ENCODE measurements around the gene COL4A3. TPM values are rescaled to one million over a fixed set of nuclear protein-coding genes. Genes with fewer than 3 reads are reported as not detected.

The COL4A3 gene
- total RNA-seq, 2 donors from 2014 or later, result 1.6 to 16.5 TPM

DNA sequence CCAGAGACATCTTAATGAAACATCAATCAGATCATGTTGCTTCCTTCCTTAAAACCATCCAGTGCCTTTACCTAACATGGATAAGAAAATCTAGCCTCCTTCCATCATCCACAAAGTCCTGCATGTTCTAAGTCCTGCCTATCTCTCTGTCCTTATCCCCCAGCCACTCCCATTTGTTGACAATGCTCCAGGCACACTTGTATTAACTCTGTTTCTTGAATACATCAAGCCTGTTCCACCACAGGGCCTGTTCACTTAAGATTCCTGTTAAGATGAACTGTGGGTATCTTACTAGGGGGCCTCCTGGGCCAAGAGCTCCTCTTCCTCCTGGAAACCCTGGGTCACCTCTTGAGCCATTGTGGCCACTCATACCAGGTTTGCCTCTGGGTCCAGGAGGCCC, 46.1 kb upstream of the COL4A3 start:
- Histone ChIP-seq H3K36me3 (replicated peaks in 1 of 2; ENCODE audit: insufficient read depth in 1 of 2, low read depth in 2 of 2) (peaks cover 0 to 4% of the 10 kb centered on the region in 2 donors), H3K27ac (no peak overlapping the region), H3K4me3 (no peak overlapping the region), H3K4me1 (no peaks in the 10 kb centered on the region), H3K9me3 (no peaks in the 10 kb centered on the region), H3K27me3 (no peaks in the 10 kb centered on the region)
- intact Hi-C loops (cut with DNase I), result loop anchor here (10.0 kb wide), 1 partner anchor 84 kb away; no protein-coding TSS in a partner anchor
- ATAC-seq (no peak), DNase-seq (no peak)
- TF ChIP-seq, protein P1, sequence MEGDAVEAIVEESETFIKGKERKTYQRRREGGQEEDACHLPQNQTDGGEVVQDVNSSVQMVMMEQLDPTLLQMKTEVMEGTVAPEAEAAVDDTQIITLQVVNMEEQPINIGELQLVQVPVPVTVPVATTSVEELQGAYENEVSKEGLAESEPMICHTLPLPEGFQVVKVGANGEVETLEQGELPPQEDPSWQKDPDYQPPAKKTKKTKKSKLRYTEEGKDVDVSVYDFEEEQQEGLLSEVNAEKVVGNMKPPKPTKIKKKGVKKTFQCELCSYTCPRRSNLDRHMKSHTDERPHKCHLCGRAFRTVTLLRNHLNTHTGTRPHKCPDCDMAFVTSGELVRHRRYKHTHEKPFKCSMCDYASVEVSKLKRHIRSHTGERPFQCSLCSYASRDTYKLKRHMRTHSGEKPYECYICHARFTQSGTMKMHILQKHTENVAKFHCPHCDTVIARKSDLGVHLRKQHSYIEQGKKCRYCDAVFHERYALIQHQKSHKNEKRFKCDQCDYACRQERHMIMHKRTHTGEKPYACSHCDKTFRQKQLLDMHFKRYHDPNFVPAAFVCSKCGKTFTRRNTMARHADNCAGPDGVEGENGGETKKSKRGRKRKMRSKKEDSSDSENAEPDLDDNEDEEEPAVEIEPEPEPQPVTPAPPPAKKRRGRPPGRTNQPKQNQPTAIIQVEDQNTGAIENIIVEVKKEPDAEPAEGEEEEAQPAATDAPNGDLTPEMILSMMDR (IDR thresholded peaks at IDR 0.05), result no peak
- TF ChIP-seq POLR2A (IDR thresholded peaks at IDR 0.05), result no peak

DNA sequence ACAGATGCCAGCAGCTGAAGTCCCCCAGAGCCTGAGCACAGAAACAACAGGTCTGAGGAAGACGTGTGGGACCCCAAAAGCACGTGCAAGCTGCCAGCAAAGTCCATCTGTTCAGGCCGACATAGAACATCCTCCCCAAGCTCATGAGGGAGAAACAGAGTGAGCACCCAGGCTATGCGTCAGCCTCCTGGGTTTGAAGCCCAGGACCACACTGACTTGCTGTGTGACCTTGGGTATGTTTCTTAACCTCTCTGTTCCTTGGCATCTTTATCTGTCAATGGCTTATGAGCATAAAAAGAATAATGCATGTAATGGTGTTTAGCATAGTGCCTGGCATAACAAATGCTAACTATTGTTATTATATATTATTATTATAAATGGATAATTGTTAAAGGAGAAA, 40.7 kb upstream of the COL4A3 start:
- Histone ChIP-seq H3K4me1 (no peaks in the 10 kb centered on the region), H3K9me3 (no peaks in the 10 kb centered on the region), H3K27me3 (no peaks in the 10 kb centered on the region), H3K36me3 (replicated peaks in 1 of 2; ENCODE audit: insufficient read depth in 1 of 2, low read depth in 2 of 2) (no peaks in the 10 kb centered on the region), H3K4me3 (no peak overlapping the region), H3K27ac (no peak overlapping the region)
- WGBS, 2 donors, result 69 to 87% methylated on average over 4 of the region's 4 CpGs
- ATAC-seq (no peak), DNase-seq (no peak)
- TF ChIP-seq, protein P1 (IDR thresholded peaks at IDR 0.05), result no peak
- no peak for TF ChIP-seq POLR2A (IDR thresholded peaks at IDR 0.05)
- intact Hi-C loops (cut with DNase I), result no loop called here

DNA sequence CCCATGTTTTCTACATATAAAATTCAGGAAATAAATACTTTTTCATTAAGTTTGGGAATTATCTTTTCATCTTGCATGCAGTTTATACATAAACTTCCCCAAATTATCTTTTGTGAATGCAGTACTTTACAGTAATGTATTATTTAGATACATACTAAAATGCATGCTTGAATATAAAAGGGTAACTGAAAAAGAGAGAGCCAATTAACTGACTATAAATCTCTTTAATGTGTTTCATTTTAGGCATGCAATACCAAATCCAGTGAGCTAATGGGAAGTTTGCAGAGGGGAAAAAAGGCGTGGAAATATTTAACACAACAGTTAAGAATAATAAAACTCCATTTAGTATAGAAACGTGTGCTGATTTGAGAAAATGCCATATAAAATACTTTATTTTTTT, 39.6 kb upstream of the COL4A3 start:
- intact Hi-C loops (cut with DNase I), result no loop called here
- DNase-seq, result no peak
- WGBS, 2 donors, result 57 to 64% methylated on average over 2 of the region's 2 CpGs

DNA sequence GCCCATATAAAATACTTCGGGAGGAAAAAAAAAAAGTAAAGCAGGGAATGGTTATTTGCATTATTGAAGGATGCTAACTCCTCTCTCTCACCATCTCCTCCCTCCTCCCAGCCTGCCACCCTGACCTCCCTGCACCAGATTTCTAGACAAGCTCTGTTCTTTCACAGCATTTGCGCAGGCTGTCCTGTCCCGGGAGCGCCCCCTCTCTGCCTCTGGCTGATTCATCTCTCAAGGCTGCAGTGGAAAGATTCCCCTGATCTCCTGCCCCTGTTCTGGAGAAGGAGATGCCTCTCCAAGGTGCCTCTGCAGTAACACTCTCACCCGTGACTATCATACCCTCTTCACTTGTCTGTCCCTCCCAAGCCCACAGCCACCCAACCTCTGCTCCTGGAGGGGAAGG, 38.9 kb upstream of the COL4A3 start:
- intact Hi-C loops (cut with DNase I), result no loop called here
- Histone ChIP-seq H3K4me1 (no peaks in the 10 kb centered on the region), H3K4me3 (no peak overlapping the region), H3K27ac (no peak overlapping the region), H3K27me3 (no peaks in the 10 kb centered on the region), H3K9me3 (no peaks in the 10 kb centered on the region), H3K36me3 (replicated peaks in 1 of 2; ENCODE audit: insufficient read depth in 1 of 2, low read depth in 2 of 2) (no peaks in the 10 kb centered on the region)
- DNase-seq, result no peak
- TF ChIP-seq POLR2A (IDR thresholded peaks at IDR 0.05), result no peak
- TF ChIP-seq, protein P1 (IDR thresholded peaks at IDR 0.05), result no peak
- no peak for ATAC-seq
- WGBS, 2 donors, result 74 to 86% methylated on average over 5 of the region's 5 CpGs

More for the DNA sequence above, 39.6 kb upstream of the COL4A3 start:
- Histone ChIP-seq H3K4me1 (no peaks in the 10 kb centered on the region), H3K36me3 (replicated peaks in 1 of 2; ENCODE audit: insufficient read depth in 1 of 2, low read depth in 2 of 2) (no peaks in the 10 kb centered on the region), H3K27me3 (no peaks in the 10 kb centered on the region), H3K4me3 (no peak overlapping the region), H3K9me3 (no peaks in the 10 kb centered on the region), H3K27ac (no peak overlapping the region)
- ATAC-seq, result no peak
- TF ChIP-seq, protein P1 (IDR thresholded peaks at IDR 0.05), result no peak

DNA sequence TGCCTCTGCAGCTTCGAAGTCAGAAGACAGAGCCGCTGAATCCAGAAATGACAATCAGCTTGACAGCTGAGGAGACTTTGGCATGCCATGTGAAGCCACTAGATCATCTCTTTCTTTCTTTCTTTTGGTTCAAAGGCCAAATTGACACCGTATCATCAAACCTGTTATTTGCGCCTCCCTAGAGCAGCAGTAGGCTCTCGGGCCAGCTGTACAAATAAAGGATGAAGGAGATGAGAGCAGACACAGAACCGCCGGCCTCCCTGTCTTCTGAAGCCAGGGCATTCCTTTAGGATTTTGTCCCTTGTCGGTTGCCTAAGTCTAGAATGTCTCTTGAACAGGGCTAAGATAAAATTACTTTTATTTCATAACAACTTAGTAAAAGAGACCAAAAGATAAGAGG, 37.2 kb upstream of the COL4A3 start:
- TF ChIP-seq, protein P1 (IDR thresholded peaks at IDR 0.05), result no peak
- TF ChIP-seq POLR2A (IDR thresholded peaks at IDR 0.05), result no peak
- Histone ChIP-seq H3K27me3 (no peaks in the 10 kb centered on the region), H3K4me3 (no peak overlapping the region), H3K27ac (no peak overlapping the region), H3K9me3 (no peaks in the 10 kb centered on the region), H3K36me3 (replicated peaks in 1 of 2; ENCODE audit: insufficient read depth in 1 of 2, low read depth in 2 of 2) (no peaks in the 10 kb centered on the region), H3K4me1 (no peaks in the 10 kb centered on the region)
- DNase-seq (no peak), ATAC-seq (no peak)
- intact Hi-C loops (cut with DNase I), result no loop called here
- 62 to 66% methylated on average over 8 of the region's 8 CpGs for WGBS, 2 donors
